ENCODE data around the gene TMEM212.
A peak's percentile ranks its signal among the peaks of the same experiment; 100 is the strongest.
"Not testable (repeated sequence)": the region's sequence is repeated elsewhere in the genome, so short reads cannot be mapped to it uniquely, and the experiment has no call there.

The TMEM212 gene

DNA sequence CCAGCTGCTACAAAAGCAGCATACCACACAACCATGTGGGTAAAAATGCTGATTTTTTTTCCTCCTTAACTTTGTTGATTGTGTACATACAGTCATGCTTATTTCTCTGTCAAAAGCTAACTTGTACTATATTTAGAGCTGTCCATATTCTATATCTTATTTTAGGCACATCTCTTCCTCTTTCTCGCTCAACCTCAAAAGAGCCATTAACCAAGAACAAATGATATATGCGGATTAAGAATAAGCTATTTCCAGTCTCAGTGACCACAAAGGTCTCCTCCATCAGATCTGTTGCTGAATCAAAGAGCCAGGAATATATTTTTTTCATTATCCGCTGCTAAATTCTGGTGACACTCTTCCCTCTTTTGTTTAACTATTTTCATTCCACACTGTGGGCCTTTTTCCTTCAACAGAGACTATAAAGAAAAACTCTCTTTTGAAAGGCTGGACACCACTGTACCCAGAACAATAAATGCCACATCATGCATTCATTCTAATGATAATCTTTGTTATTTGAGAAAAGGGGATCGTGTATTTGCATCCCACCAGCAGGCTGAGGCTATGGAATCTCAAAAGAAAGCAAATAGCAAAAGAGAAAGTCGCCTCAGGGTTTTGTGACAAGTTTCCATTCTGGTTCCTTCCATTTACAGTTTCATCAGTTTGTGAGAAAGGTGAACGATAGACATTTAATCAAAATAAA lies 8.0 kb downstream of the TMEM212 start:
- TF ChIP-seq, protein P1, sequence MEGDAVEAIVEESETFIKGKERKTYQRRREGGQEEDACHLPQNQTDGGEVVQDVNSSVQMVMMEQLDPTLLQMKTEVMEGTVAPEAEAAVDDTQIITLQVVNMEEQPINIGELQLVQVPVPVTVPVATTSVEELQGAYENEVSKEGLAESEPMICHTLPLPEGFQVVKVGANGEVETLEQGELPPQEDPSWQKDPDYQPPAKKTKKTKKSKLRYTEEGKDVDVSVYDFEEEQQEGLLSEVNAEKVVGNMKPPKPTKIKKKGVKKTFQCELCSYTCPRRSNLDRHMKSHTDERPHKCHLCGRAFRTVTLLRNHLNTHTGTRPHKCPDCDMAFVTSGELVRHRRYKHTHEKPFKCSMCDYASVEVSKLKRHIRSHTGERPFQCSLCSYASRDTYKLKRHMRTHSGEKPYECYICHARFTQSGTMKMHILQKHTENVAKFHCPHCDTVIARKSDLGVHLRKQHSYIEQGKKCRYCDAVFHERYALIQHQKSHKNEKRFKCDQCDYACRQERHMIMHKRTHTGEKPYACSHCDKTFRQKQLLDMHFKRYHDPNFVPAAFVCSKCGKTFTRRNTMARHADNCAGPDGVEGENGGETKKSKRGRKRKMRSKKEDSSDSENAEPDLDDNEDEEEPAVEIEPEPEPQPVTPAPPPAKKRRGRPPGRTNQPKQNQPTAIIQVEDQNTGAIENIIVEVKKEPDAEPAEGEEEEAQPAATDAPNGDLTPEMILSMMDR (conservative IDR thresholded peaks at IDR 0.05; ENCODE audit: control insufficient read depth, insufficient read depth, low read depth, low read length), result no peak
- H3K4me3 ChIP-seq (ENCODE audit: control insufficient read depth, low read depth, low read length), result no peak overlapping the region
- DNase-seq (ENCODE audit: low read depth), result no peak

DNA sequence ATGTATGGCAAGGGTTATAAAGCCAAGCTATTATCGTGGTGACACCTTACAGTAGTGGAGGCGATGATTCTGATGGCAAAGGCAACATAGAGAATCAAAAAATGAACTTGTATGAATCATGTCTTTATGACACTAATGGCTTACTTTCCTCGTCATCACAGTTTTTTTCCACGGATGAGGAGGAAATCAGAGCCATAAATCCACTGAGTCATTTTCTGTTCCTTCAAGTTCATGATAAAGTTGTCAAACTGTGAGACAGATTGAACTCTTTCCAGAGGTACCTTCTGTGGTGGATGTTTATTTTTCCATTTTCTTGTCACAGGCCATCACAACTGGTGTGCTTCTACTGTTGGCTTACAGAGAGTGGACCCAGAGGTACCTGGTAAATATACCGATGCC lies 8.5 kb downstream of the TMEM212 start:
- TF ChIP-seq, protein P1 (conservative IDR thresholded peaks at IDR 0.05; ENCODE audit: control insufficient read depth, insufficient read depth, low read depth, low read length), result no peak
- peak; percentile 68 for DNase-seq (ENCODE audit: low read depth)
- no peak overlapping the region for H3K4me3 ChIP-seq (ENCODE audit: control insufficient read depth, low read depth, low read length)

DNA sequence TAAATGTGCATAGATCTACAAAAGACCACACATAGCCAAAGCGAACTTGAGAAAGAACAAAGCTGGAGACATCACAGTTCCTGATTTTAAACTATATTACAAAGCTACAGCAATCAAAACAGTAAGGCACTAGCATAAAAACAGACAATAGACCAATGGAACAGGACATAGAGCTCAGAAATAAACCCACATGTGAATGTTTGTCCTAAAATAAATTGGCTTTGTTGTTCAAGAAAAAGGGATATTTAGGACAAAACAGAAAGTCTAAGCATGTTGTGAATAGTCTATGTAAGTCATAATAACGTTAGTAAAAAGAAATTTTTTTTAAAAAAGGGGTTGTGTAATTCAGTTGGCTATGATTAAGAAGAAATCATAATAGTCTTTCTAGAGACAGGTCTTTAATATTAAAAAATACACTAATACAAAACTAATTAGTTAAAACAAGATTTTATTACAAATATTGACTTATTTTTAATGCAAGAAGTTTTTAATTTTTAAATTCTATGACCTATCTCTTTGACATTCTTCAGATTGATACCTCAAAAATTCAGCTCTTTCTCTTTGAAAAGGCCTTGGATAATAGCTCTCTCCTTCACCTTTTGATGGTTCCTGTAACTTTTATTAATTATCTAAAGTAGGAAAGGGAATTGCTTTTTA lies 11.6 kb downstream of the TMEM212 start:
- TF ChIP-seq, protein P1 (conservative IDR thresholded peaks at IDR 0.05; ENCODE audit: control insufficient read depth, insufficient read depth, low read depth, low read length), result no peak
- no peak overlapping the region for H3K4me3 ChIP-seq (ENCODE audit: control insufficient read depth, low read depth, low read length)
- no peak for DNase-seq (ENCODE audit: low read depth)

DNA sequence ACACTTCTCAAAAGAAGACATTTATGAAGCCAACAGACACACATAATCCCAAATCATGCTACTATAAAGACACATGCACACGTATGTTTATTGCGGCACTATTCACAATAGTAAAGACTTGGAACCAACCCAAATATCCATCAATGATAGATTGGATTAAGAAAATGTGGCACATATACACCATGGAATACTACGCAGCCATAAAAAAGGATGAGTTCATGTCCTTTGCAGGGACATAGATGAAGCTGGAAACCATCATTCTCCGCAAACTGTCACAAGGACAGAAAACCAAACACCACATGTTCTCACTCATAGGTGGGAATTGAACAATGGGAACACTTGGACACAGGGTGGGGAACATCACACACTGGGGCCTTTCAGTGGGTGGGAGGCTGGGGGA lies 15.6 kb downstream of the TMEM212 start:
- not testable (repeated sequence) for H3K4me3 ChIP-seq (ENCODE audit: control insufficient read depth, low read depth, low read length); DNase-seq (ENCODE audit: low read depth)

DNA sequence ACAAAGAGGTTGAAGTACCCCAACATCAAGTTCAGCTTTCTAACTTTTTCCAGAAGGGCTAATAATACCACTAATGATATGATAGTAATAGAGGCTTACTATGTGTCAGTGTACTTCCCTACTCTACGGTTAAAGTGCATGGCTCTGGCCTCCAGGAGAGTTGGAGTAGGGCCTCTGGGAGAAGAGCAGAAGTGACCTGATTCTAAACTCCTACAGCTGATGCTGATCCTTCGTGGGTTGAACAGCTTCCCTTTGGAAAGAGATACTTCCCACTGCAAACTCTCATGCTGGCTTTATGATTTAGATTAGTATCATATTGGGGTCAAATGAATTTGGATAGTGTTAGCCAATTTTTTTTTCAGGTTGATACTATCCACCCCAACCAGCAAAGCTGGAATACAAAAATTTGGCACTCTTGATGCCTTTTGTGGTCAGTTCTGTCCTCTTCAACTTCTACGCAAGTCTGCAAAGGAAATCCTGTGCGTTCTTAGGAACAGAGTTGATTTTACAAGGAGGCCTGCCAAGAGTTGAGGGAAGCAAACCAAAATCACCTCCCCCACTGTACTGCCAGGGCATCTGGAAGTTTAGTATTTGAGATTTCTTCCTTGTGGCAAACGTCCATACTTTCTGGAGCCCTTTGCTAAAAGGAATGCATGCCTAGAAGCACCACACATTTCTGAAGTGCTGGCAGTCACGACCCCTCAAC lies 17.8 kb downstream of the TMEM212 start:
- H3K4me3 ChIP-seq (ENCODE audit: control insufficient read depth, low read depth, low read length), result no peak overlapping the region
- DNase-seq (ENCODE audit: low read depth), result peak; percentile 81
- TF ChIP-seq, protein P1 (conservative IDR thresholded peaks at IDR 0.05; ENCODE audit: control insufficient read depth, insufficient read depth, low read depth, low read length), result no peak

DNA sequence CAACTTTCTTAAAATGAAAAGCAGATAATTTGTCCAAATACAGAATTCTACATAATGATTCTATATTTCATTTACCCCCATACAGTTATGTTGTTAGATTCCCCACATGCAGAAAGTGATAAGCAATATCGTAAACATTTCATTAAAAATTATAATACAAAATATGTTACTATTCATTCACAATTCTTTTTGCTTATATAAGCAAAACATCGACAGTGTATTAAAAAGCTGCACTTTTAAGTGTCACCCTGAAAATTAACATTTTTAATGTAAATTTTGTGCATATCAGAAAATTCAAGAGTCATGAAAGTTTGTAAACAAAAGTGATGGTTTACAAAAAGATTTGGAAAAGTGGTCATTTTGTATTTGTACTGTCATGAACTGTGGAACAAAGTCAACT lies 19.2 kb downstream of the TMEM212 start:
- TF ChIP-seq, protein P1 (conservative IDR thresholded peaks at IDR 0.05; ENCODE audit: control insufficient read depth, insufficient read depth, low read depth, low read length), result no peak
- no peak overlapping the region for H3K4me3 ChIP-seq (ENCODE audit: control insufficient read depth, low read depth, low read length)
- DNase-seq (ENCODE audit: low read depth), result no peak

DNA sequence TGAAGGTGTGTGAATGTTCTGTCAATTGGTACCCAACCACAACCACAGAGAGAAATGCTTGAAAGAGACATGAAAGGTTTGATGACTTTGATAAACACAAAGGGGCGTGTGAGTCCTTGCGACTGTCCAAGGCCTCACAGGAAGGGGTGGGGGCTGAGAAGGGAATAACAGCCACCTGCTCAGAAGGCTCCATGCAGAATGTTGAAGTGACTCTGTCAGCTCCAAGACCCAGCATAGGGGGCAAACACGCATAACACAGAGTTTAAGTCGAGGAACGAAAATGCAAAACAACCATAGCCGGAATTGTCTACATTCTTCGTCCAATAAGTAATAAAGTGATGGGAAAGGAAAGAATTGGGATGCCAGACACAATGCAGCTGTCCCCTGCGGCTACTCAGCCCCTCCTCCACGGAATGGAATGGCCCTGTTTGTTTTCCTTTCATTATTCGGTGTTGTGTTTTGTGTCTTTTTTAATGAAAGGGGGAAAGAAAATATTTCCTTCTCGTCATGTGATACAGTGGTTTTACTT lies 19.9 kb downstream of the TMEM212 start:
- TF ChIP-seq, protein P1 (conservative IDR thresholded peaks at IDR 0.05; ENCODE audit: control insufficient read depth, insufficient read depth, low read depth, low read length), result no peak

More for the DNA sequence above, 19.9 kb downstream of the TMEM212 start:
- DNase-seq (ENCODE audit: low read depth), result no peak
- H3K4me3 ChIP-seq (ENCODE audit: control insufficient read depth, low read depth, low read length), result no peak overlapping the region
